Suprapubic skin (tissue), 4 donors: ENCODE measurements around the gene TMEM150B.

Experiments
- EP300 ChIP-seq: sonication (generic); formaldehyde crosslinking; IDR thresholded peaks from one replicate; pipeline ENCODE4 v1.6.1; 2017; ENCODE audit warnings: antibody characterized with exemption
- POLR2A ChIP-seq, 2 donors: fragments of 450-650 bp; IDR thresholded peaks; one replicate each; pipeline ENCODE4 v1.6.1; 2017; ENCODE audit warnings: antibody characterized with exemption in 2 of 2, mild to moderate bottlenecking in 2 of 2, moderate library complexity in 2 of 2
- POLR2AphosphoS5 ChIP-seq, 3 donors: sonication (generic); formaldehyde crosslinking; IDR thresholded peaks; one replicate each; pipeline ENCODE4 v1.6.1; 2017; ENCODE audit warnings: antibody characterized with exemption in 3 of 3
- TF ChIP-seq, protein P1 (sequence below), 2 donors: fragments of 200-600 bp in 1 of 2; fragments of 450-650 bp in 1 of 2; sonication (generic) in 1 of 2; IDR thresholded peaks; one replicate each; pipeline ENCODE4 v1.5.1; 2016 to 2019; ENCODE audit warnings: antibody characterized with exemption in 2 of 2, mild to moderate bottlenecking in 1 of 2, moderate library complexity in 1 of 2

- TF ChIP-seq, protein P1, sequence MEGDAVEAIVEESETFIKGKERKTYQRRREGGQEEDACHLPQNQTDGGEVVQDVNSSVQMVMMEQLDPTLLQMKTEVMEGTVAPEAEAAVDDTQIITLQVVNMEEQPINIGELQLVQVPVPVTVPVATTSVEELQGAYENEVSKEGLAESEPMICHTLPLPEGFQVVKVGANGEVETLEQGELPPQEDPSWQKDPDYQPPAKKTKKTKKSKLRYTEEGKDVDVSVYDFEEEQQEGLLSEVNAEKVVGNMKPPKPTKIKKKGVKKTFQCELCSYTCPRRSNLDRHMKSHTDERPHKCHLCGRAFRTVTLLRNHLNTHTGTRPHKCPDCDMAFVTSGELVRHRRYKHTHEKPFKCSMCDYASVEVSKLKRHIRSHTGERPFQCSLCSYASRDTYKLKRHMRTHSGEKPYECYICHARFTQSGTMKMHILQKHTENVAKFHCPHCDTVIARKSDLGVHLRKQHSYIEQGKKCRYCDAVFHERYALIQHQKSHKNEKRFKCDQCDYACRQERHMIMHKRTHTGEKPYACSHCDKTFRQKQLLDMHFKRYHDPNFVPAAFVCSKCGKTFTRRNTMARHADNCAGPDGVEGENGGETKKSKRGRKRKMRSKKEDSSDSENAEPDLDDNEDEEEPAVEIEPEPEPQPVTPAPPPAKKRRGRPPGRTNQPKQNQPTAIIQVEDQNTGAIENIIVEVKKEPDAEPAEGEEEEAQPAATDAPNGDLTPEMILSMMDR (IDR thresholded peaks at IDR 0.05): peak; percentile 74 to 98
- TF ChIP-seq POLR2AphosphoS5 (IDR thresholded peaks at IDR 0.05) (no peak), POLR2A (IDR thresholded peaks at IDR 0.05) (no peak), EP300 (no peak)
These were observed 23.5 kb downstream of the TMEM150B start for GRCh38 chr19:55301459-55302317.
